Heart left ventricle (tissue), 16 donors: Measurements from ENCODE around the gene LCE1E. TPM values are rescaled to one million over a fixed set of nuclear protein-coding genes. Genes with fewer than 3 reads are reported as not detected.
A peak's percentile ranks its signal among the peaks of the same experiment; 100 is the strongest.

ENCODE experiments used
- ATAC-seq, 4 donors: fragments of 200-7000 bp; cut with Tn5 transposase; one replicate each; pipeline ENCODE4 v1.9.1; 2020 to 2022; ENCODE audit warnings: moderate library complexity in 4 of 4, mild to moderate bottlenecking in 3 of 4, moderate number of reproducible peaks in 1 of 4
- DNase-seq, 5 donors: peaks; one replicate each; pipeline ENCODE4 v3.0.0-alpha.2; 2020
- H3K27ac ChIP-seq, 12 donors: fragments of 200-600 bp; sonication (generic) in 4 of 12; one replicate each; pipeline versions ENCODE4 v1.5.0 to v1.8.0; 2016 to 2022; ENCODE audit warnings: mild to moderate bottlenecking in 2 of 12
- H3K27me3 ChIP-seq, 9 donors: fragments of 200-600 bp; sonication (generic) in 2 of 9; one replicate each; pipeline versions ENCODE4 v1.5.1 to v1.8.0; 2016 to 2022; ENCODE audit warnings: mild to moderate bottlenecking in 3 of 9
- H3K36me3 ChIP-seq, 9 donors: fragments of 200-600 bp; sonication (generic) in 2 of 9; one replicate each; pipeline versions ENCODE4 v1.5.0 to v1.8.0; 2018 to 2022; ENCODE audit warnings: mild to moderate bottlenecking in 2 of 9
- H3K4me1 ChIP-seq, 12 donors: fragments of 200-600 bp; sonication (generic) in 4 of 12; one replicate each; pipeline versions ENCODE4 v1.5.0 to v1.8.0; 2016 to 2022; ENCODE audit warnings: mild to moderate bottlenecking in 3 of 12
- H3K4me3 ChIP-seq, 12 donors: fragments of 200-600 bp; sonication (generic) in 4 of 12; one replicate each; pipeline versions ENCODE4 v1.5.0 to v1.8.0; 2017 to 2022; ENCODE audit warnings: mild to moderate bottlenecking in 9 of 12, moderate library complexity in 4 of 12
- H3K9me3 ChIP-seq, 12 donors: fragments of 200-600 bp; sonication (generic) in 4 of 12; one replicate each; pipeline versions ENCODE4 v1.5.0 to v1.8.0; 2016 to 2022; ENCODE audit warnings: mild to moderate bottlenecking in 1 of 12
- POLR2A ChIP-seq, 2 donors: fragments of 450-650 bp; IDR thresholded peaks; one replicate each; pipeline ENCODE4 v1.6.1; 2017; ENCODE audit warnings: antibody characterized with exemption in 2 of 2, mild to moderate bottlenecking in 2 of 2, moderate library complexity in 2 of 2
- WGBS, 4 donors: extraction: QIAGEN DNeasy Blood & Tissue Kit in 2 of 4; methylation state at CpG; one replicate each; pipeline versions ENCODE4 v1.1.5 to v1.1.7; 2013 to 2018; 5-methylcytosine and 5-hydroxymethylcytosine counted together
- intact Hi-C, 10 donors: fragments of 100-400 bp; cut with DNase I; formaldehyde crosslinking; loops; one replicate each; pipeline versions ENCODE4 v1.11.1 to v1.14.2; 2022
- polyA plus RNA-seq, 2 donors: library from polyadenylated mRNA; stranded (reverse); fragments of 200-250 nt; gene quantifications; one replicate each; pipeline ENCODE4 v1.2.3, GENCODE V29; 2013
- total RNA-seq, 9 donors: library from RNA; depleted of rRNA in 2 of 9; stranded (reverse); fragments of >200 nt in 2 of 9; fragmentation: NEBNext Ultra II Directional in 3 of 9; extraction: Animal tissue kit (Norgen Biotek cat#: 25700) in 3 of 9; gene quantifications; one replicate each; pipeline versions ENCODE4 v1.1.0 to v1.2.4, GENCODE V29; 2016 to 2023
- TF ChIP-seq, protein P1 (sequence below), 12 donors: fragments of 200-600 bp; sonication (generic) in 4 of 12; IDR thresholded peaks; one replicate each; pipeline versions ENCODE4 v1.5.0 to v1.8.0; 2018 to 2022; ENCODE audit warnings: antibody characterized with exemption in 12 of 12, mild to moderate bottlenecking in 5 of 12
- donor health status: ischemic (EF 13 %, LVEDD 7.1; RV severe dilation, severe dysfunction).
- donor health status: healthy with polysubstance abuse.
- donor health status: DM: no; HTN: yes; CAD: no.
- donor health status: DM: no; HTN: no; CAD: no.
- donor health status: ischemic (EF 25% LVEDD 6.9; RV normal size, moderate dysfunction).
- donor health status: ischemic (EF 25% LVEDD 5.7; RV mildly dilated, moderate dysfunction).
- donor health status: healthy.
- donor health status: DM: yes; HTN: yes; CAD: no.
- donor health status: ischemic (EF 35%, LVEDD 5.7; RV mildly dilated, moderate dysfunction).
- donor health status: nonischemic (EF 11% LVEDD 7.7; RV severe dilation, severe dysfunction).
- donor health status: DM: yes; HTN: yes; CAD: no.
- donor health status: PGD.
- donor health status: ischemic (EF 29% LVEDD 5.4; RV normal size, mild dysfunction).
- donor health status: nonischemic (EF 23%, LVEDD 6.1; RV moderate dilation, normal function).

LCE1E gene
- total and polyA plus RNA-seq, 11 donors = not detected

DNA sequence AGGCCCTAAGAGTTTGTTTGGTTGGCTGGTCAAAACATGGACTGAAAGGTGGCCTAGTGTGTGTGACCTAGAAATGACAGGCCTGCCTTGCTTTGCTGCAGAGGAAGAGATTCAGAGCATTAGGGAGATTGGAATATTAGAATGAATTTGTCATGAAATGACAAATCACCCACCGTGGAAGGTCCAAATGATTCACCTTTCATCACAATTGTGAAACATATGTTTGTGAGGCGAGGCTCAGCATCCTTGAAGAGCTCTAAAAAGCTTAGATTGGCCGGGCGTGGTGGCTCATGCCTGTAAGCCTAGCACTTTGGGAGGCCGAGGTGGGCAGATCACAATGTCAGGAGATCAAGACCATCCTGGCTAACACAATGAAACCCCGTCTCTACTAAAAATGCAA lies 31.3 kb downstream of the LCE1E start:
- no peaks in the 10 kb centered on the region for H3K36me3 ChIP-seq
- peaks cover 0 to 5% (median 0%) of the 10 kb centered on the region in 9 donors for H3K27me3 ChIP-seq
- intact Hi-C loops = no loop called here
- WGBS, 4 donors = 74 to 79% (median 77%) methylated on average over 6 of the region's 6 CpGs
- no peak for TF ChIP-seq POLR2A (IDR thresholded peaks at IDR 0.05)
- TF ChIP-seq, protein P1, sequence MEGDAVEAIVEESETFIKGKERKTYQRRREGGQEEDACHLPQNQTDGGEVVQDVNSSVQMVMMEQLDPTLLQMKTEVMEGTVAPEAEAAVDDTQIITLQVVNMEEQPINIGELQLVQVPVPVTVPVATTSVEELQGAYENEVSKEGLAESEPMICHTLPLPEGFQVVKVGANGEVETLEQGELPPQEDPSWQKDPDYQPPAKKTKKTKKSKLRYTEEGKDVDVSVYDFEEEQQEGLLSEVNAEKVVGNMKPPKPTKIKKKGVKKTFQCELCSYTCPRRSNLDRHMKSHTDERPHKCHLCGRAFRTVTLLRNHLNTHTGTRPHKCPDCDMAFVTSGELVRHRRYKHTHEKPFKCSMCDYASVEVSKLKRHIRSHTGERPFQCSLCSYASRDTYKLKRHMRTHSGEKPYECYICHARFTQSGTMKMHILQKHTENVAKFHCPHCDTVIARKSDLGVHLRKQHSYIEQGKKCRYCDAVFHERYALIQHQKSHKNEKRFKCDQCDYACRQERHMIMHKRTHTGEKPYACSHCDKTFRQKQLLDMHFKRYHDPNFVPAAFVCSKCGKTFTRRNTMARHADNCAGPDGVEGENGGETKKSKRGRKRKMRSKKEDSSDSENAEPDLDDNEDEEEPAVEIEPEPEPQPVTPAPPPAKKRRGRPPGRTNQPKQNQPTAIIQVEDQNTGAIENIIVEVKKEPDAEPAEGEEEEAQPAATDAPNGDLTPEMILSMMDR (IDR thresholded peaks at IDR 0.05) = no peak
- H3K4me3 ChIP-seq = no peak overlapping the region
- no peak for DNase-seq
- no peak for ATAC-seq
- H3K9me3 ChIP-seq = no peaks in the 10 kb centered on the region
- H3K27ac ChIP-seq = no peak overlapping the region
- no peaks in the 10 kb centered on the region for H3K4me1 ChIP-seq

DNA sequence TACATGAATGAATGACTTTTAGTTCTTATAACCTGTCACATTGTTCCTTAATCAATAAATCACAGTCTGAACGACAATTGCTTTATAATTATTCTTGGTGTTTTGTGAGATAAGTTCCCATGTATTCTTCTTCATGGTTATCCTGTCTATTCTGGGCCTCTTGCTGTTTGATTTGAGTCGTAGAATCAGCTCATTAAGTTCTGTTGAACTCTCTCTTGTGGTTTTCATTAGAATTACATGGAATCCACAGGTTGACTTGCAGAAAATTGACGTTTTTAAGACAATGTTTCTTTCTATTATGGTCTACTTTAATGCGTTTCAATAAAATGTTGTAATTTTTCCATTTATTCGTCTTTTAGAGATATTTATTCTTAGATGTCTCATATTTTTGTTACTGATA lies 37.2 kb downstream of the LCE1E start:
- no peak overlapping the region for H3K4me3 ChIP-seq
- 28 to 34% (median 30%) methylated on average over 5 of the region's 5 CpGs for WGBS, 4 donors
- intact Hi-C loops = no loop called here
- peaks cover 0 to 6% (median 0%) of the 10 kb centered on the region in 9 donors for H3K27me3 ChIP-seq
- no peak overlapping the region for H3K27ac ChIP-seq
- H3K36me3 ChIP-seq = no peaks in the 10 kb centered on the region
- DNase-seq (no peak), ATAC-seq (no peak)
- TF ChIP-seq, protein P1 (IDR thresholded peaks at IDR 0.05) = peak in 1 of 12 donors; percentile 30
- TF ChIP-seq POLR2A (IDR thresholded peaks at IDR 0.05) = no peak
- no peaks in the 10 kb centered on the region for H3K4me1 ChIP-seq
- H3K9me3 ChIP-seq = no peaks in the 10 kb centered on the region

DNA sequence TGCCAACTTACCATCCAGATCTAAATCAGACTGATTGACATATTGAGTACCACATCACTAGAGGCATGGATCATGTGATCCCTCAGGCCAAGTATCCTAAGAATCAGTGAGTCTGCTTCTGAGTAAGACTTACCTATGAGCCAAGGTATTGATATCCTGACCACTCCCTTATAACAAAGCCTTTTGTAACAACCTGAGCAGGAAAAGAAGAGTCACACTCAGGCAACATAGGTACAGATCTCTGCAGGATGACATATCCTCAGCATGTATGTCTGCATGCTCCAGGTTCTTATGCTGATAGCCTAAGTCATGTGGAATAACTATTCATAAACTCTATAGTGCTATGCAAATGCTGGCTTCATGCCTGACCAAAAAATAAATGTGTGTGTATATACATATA lies 38.9 kb downstream of the LCE1E start:
- Histone ChIP-seq H3K4me1 (no peaks in the 10 kb centered on the region), H3K36me3 (no peaks in the 10 kb centered on the region), H3K9me3 (no peaks in the 10 kb centered on the region), H3K4me3 (no peak overlapping the region), H3K27me3 (peaks cover 0 to 9% (median 0%) of the 10 kb centered on the region in 9 donors), H3K27ac (no peak overlapping the region)
- no peak for DNase-seq
- TF ChIP-seq, protein P1 (IDR thresholded peaks at IDR 0.05) = no peak
- TF ChIP-seq POLR2A (IDR thresholded peaks at IDR 0.05) = no peak
- intact Hi-C loops = no loop called here
- no peak for ATAC-seq

DNA sequence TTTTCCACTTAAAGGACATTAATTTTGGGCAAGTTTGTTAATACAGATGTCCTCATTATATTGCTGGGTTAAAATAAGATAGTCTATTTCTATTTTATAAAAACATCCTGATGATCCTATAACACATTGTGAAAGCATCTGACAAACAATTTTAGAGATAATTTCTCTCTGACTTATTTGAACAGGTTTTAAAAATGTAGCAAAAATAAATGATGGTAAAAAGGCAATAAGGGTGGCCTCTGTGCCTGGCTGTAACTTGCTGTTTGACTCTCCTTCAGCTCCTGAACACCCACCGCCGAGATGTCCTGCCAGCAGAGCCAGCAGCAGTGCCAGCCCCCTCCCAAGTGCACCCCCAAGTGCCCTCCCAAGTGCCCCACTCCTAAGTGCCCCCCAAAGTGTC lies 41.1 kb downstream of the LCE1E start, which contains the start of gene LCE1A:
Gene LCE1A, plus strand, starts transcription at position 301 of the 400 bp plus-strand sequence. Its CDS starts 0 bp downstream, at position 301.
- intact Hi-C loops = no loop called here
- Histone ChIP-seq H3K4me1 (no peaks in the 10 kb centered on the region), H3K9me3 (no peaks in the 10 kb centered on the region), H3K27ac (no peak within 1 kb of the TSS), H3K36me3 (no peaks in the 10 kb centered on the region), H3K27me3 (peaks cover 0 to 16% (median 0%) of the 10 kb centered on the region in 9 donors), H3K4me3 (no peak within 1 kb of the TSS)
- 69 to 82% (median 78%) methylated on average over 2 of the region's 2 CpGs for WGBS, 4 donors
- ATAC-seq (no peak), DNase-seq (no peak)
- no peak for TF ChIP-seq POLR2A (IDR thresholded peaks at IDR 0.05)
- TF ChIP-seq, protein P1 (IDR thresholded peaks at IDR 0.05) = no peak
